Stimulated activated CD8-positive, alpha-beta memory T cell treated with anti-CD3 and anti-CD28 coated beads, Interleukin-7, amount 100 ng/mL, for 4 hours (primary cell): ENCODE results near the gene TFCP2L1.
"Not testable (repeated sequence)": the region's sequence is repeated elsewhere in the genome, so short reads cannot be mapped to it uniquely, and the experiment has no call there.

Source experiments
- DNase-seq, 2 donors: peaks; one replicate each; pipeline ENCODE4 v3.0.0-alpha.2; 2020; ENCODE audit warnings: low read depth in 2 of 2

TFCP2L1 gene, protein sequence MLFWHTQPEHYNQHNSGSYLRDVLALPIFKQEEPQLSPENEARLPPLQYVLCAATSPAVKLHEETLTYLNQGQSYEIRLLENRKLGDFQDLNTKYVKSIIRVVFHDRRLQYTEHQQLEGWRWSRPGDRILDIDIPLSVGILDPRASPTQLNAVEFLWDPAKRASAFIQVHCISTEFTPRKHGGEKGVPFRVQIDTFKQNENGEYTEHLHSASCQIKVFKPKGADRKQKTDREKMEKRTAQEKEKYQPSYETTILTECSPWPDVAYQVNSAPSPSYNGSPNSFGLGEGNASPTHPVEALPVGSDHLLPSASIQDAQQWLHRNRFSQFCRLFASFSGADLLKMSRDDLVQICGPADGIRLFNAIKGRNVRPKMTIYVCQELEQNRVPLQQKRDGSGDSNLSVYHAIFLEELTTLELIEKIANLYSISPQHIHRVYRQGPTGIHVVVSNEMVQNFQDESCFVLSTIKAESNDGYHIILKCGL

GRCh38 chr2:121284463-121285449, at the start of gene TFCP2L1:
Gene TFCP2L1, minus strand, starts transcription at chr2:121285202. Its CDS starts 93 bp downstream, at chr2:121285109.
- no peak for DNase-seq

- no peak for DNase-seq
Observed at GRCh38 chr2:121333834-121334558, 49.0 kb upstream of the TFCP2L1 start.

GRCh38 chr2:121333231-121333630, 48.2 kb upstream of the TFCP2L1 start:
- DNase-seq, result no peak

DNA sequence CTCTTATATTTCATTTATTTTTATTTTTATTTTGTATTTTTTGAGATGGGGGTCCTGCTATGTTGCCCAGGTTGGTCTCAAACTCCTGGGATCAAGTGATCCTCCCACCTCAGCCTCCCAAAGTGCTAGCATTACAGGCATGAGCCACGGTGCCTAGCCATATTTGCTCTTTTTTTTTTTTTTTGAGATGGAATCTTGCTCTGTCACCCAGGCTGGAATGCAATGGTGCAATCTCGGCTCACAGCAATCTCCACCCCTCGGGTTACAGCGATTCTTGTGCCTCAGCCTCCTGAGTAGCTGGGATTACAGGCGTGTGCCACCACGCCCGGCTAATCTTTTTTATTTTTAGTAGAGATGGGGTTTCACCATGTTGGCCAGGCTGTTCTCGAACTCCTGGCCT, 46.3 kb upstream of the TFCP2L1 start:
- not testable (repeated sequence) for DNase-seq

- no peak for DNase-seq
Observed at GRCh38 chr2:121330921-121331320, 45.9 kb upstream of the TFCP2L1 start.

- DNase-seq, result no peak
Observed at GRCh38 chr2:121329786-121330185, 44.8 kb upstream of the TFCP2L1 start.

- no peak for DNase-seq
Observed at GRCh38 chr2:121326628-121327027, 41.6 kb upstream of the TFCP2L1 start.

GRCh38 chr2:121324601-121325000, 39.6 kb upstream of the TFCP2L1 start:
- DNase-seq, result no peak

- no peak for DNase-seq
Observed at GRCh38 chr2:121321476-121321875, 36.5 kb upstream of the TFCP2L1 start.

GRCh38 chr2:121319941-121320340, 34.9 kb upstream of the TFCP2L1 start:
- no peak for DNase-seq

DNA sequence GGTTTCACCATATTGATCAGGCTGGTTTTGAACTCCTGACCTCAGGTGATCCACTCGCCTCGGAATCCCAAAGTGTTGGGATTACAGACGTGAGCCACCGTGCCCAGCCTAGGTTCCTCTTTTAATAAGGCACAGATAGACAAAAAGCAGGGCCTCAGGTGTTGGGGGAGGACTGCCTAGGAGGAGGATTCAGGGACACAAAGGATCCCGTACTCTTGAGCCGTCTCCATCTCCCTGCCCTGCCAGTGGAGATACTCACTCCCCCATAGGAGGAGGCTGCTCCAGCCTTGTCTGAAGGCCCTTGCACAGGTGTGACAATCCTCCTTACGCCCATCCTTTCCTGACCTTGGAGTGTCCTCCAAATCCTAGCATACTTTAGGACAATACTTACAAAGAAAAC, 32.0 kb upstream of the TFCP2L1 start:
- no peak for DNase-seq

GRCh38 chr2:121313701-121314100, 28.7 kb upstream of the TFCP2L1 start:
- not testable (repeated sequence) for DNase-seq

DNA sequence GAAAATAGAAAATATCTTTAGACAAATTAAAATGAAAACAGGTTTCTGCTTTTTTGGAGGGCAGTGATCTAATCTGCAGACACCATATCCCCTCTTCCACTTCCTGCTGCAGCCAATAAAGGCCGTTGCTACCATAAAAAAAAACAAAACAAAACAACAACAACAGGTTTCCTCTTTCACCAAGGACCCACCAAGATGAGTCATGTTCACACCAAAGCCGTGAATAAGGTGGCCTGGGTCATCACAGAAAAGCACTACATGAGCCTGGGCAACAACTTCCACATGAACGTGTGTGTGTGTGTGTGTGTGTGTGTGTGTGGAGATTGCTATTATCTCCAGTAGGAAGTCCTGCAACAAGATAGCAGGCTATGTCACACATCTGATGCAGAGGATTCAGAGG, 24.8 kb upstream of the TFCP2L1 start:
- no peak for DNase-seq

DNA sequence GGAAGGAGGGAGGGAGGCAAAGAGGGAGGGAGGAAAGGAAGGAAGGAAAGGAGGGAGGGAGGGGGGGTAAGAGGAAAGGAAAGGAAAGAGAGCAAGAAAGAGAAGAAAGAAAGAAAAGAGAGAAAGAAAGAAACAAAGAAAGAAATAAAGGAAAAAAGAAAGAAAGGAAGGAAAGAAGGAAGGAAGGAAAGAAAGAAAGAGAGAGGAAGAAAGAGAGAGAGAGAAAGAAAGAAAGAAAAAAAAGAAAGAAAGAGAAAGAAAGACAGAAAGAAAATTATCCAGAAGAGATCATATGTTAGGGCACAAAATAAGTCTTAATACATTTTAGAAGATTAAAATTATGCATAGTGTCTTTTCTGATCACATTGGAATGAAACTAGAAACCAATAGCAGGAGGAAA, 24.3 kb upstream of the TFCP2L1 start:
- DNase-seq, result no peak

GRCh38 chr2:121307048-121307447, 22.0 kb upstream of the TFCP2L1 start:
- DNase-seq, result no peak

- DNase-seq, result no peak
Observed at GRCh38 chr2:121304941-121305340, 19.9 kb upstream of the TFCP2L1 start.

- no peak for DNase-seq
Observed at GRCh38 chr2:121303531-121304263, 18.7 kb upstream of the TFCP2L1 start.

DNA sequence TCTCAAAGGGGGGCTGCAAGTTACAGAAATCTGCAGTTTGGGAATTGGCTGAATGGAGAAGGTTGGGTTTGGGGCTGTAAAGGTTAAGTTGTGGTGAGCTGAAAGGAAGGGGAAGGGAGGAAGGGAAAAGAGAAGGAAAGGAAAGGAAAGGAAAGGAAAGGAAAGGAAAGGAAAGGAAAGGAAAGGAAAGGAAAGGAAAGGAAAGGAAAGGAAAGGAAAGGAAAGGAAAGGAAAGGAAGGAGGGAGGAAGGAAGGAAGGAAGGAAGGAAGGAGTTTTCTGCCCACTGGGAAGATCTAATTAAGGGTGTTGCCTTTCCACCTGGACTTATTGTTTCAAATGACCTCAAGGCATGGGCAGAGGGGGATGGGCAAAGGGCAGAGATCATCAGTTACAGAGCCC, 16.2 kb upstream of the TFCP2L1 start:
- DNase-seq, result not testable (repeated sequence)

GRCh38 chr2:121298476-121298875, 13.5 kb upstream of the TFCP2L1 start:
- DNase-seq, result no peak

GRCh38 chr2:121297866-121298265, 12.9 kb upstream of the TFCP2L1 start:
- not testable (repeated sequence) for DNase-seq

- no peak for DNase-seq
Observed at GRCh38 chr2:121297217-121297830, 12.3 kb upstream of the TFCP2L1 start.
